HL-60 (cell line): ENCODE measurements around the gene SIAE.

ENCODE experiments used
- DNase-seq, 2 experiments: peaks; one replicate each; pipeline ENCODE4 v3.0.0-alpha.2; 2010 to 2020; ENCODE audit warnings: low read depth in 1 of 2, low spot score in 1 of 2
- H3K27ac ChIP-seq: fragments of 250-450 bp; sonication (Bioruptor Pico); replicated peaks from 2 replicates; pipeline ENCODE4 v1.5.1; 2020; ENCODE audit warnings: mild to moderate bottlenecking, moderate library complexity
- H3K27me3 ChIP-seq: fragments of 250-450 bp; sonication (Bioruptor Pico); 2 replicates; pipeline ENCODE4 v1.5.1; 2021; ENCODE audit warnings: mild to moderate bottlenecking, moderate library complexity; ENCODE audit not compliant: insufficient read depth, poor library complexity, severe bottlenecking
- H3K4me3 ChIP-seq: replicated peaks from 2 replicates; pipeline ENCODE4 v1.5.1; 2011; ENCODE audit warnings: mild to moderate bottlenecking, control low read depth, low read length; ENCODE audit not compliant: insufficient read depth
- GABPA ChIP-seq: IDR thresholded peaks from 2 replicates; pipeline ENCODE4 v1.6.1; 2012; ENCODE audit warnings: low read depth
- POLR2AphosphoS5 ChIP-seq: IDR thresholded peaks from 2 replicates; pipeline ENCODE4 v1.6.1; 2012; ENCODE audit warnings: low read depth
- SPI1 ChIP-seq: IDR thresholded peaks from 2 replicates; pipeline ENCODE4 v1.6.1; 2012; ENCODE audit warnings: low read depth, mild to moderate bottlenecking, borderline replicate concordance
- TF ChIP-seq, protein P1 (sequence below): IDR thresholded peaks from one replicate; pipeline ENCODE4 v1.5.1; 2011; ENCODE audit warnings: low read length, control low read depth, inconsistent platforms; ENCODE audit not compliant: insufficient read depth
- TF ChIP-seq, protein P2 (sequence below): IDR thresholded peaks from 2 replicates; pipeline ENCODE4 v1.6.1; 2012; ENCODE audit warnings: low read depth; ENCODE audit not compliant: insufficient replicate concordance

SIAE gene

DNA sequence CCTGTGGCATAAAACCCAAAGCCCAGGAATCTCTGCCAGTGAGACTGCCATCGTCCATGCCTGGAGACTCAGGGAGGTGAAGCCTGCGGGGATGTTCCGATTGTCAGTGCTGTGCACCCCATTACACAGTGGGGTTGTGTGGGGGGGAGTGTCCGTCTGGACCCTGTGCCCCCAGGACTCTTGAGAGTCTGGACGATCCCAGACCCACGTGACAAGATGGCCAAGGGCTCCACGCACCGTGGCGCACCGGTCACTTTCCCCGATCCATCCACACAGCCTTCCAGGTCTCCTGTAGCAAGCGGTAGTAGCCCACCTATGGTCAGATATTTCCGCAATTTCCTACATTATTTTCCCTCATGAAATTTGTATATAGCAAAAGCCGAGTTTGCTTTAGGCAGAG is 45.3 kb upstream of the SIAE start:
- no peak for DNase-seq
- Histone ChIP-seq H3K27ac (no peak overlapping the region), H3K27me3 (peaks cover 39% of the 10 kb centered on the region), H3K4me3 (no peak overlapping the region)
- TF ChIP-seq, protein P1, sequence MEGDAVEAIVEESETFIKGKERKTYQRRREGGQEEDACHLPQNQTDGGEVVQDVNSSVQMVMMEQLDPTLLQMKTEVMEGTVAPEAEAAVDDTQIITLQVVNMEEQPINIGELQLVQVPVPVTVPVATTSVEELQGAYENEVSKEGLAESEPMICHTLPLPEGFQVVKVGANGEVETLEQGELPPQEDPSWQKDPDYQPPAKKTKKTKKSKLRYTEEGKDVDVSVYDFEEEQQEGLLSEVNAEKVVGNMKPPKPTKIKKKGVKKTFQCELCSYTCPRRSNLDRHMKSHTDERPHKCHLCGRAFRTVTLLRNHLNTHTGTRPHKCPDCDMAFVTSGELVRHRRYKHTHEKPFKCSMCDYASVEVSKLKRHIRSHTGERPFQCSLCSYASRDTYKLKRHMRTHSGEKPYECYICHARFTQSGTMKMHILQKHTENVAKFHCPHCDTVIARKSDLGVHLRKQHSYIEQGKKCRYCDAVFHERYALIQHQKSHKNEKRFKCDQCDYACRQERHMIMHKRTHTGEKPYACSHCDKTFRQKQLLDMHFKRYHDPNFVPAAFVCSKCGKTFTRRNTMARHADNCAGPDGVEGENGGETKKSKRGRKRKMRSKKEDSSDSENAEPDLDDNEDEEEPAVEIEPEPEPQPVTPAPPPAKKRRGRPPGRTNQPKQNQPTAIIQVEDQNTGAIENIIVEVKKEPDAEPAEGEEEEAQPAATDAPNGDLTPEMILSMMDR: no peak
- TF ChIP-seq SPI1: no peak
- TF ChIP-seq, protein P2, sequence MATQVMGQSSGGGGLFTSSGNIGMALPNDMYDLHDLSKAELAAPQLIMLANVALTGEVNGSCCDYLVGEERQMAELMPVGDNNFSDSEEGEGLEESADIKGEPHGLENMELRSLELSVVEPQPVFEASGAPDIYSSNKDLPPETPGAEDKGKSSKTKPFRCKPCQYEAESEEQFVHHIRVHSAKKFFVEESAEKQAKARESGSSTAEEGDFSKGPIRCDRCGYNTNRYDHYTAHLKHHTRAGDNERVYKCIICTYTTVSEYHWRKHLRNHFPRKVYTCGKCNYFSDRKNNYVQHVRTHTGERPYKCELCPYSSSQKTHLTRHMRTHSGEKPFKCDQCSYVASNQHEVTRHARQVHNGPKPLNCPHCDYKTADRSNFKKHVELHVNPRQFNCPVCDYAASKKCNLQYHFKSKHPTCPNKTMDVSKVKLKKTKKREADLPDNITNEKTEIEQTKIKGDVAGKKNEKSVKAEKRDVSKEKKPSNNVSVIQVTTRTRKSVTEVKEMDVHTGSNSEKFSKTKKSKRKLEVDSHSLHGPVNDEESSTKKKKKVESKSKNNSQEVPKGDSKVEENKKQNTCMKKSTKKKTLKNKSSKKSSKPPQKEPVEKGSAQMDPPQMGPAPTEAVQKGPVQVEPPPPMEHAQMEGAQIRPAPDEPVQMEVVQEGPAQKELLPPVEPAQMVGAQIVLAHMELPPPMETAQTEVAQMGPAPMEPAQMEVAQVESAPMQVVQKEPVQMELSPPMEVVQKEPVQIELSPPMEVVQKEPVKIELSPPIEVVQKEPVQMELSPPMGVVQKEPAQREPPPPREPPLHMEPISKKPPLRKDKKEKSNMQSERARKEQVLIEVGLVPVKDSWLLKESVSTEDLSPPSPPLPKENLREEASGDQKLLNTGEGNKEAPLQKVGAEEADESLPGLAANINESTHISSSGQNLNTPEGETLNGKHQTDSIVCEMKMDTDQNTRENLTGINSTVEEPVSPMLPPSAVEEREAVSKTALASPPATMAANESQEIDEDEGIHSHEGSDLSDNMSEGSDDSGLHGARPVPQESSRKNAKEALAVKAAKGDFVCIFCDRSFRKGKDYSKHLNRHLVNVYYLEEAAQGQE: no peak
- TF ChIP-seq POLR2AphosphoS5: no peak
- no peak for TF ChIP-seq GABPA

DNA sequence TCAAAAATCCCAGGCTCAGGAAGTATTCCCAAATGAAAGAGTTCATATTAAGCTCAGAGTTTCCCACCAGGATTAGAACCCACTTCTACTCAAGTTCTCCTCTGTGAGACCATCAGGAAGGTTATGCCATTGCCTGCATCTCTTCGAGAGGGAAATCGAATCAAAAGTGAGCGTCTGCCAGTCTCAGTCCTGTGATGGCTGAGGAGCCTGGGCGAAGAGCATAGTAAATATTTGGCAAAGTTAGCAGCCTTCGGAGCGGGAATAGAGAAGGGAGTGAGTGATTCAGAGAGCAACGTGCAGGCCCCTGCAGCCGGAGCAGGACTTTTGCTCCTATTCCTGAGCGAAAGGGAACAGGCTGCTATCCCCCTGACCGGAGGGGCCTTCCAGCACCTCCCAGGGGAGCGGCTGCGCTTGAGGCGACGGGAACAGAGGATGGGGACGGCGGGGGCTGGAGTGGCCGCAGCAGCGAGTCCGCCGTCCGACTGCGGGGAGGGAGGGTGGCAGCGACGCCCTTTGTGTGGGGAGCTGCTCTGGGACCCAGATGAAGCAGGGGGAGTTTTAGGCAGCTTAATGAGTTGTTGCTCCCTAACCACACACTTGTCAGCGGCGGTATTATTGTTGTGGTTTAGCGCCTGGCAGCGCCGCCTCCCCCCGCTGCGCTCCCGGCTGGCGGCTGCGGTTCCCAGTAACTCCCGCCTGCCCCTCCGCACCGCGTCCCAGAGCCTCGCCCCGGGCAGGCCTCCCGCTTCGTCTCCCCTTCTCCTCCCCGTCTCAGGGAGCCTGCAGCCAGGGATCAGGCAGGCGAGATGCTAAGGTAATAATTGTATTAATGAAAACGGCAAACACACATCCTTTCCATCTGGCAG is 44.5 kb upstream of the SIAE start:
- peak overlapping the region; percentile 4; the same call in 1 of the 2 replicates for H3K4me3 ChIP-seq
- DNase-seq: no peak
- peaks cover 37% of the 10 kb centered on the region for H3K27me3 ChIP-seq
- no peak overlapping the region for H3K27ac ChIP-seq
- TF ChIP-seq POLR2AphosphoS5 (peak; percentile 51; the same call in 1 of the 2 replicates), SPI1 (no peak)

DNA sequence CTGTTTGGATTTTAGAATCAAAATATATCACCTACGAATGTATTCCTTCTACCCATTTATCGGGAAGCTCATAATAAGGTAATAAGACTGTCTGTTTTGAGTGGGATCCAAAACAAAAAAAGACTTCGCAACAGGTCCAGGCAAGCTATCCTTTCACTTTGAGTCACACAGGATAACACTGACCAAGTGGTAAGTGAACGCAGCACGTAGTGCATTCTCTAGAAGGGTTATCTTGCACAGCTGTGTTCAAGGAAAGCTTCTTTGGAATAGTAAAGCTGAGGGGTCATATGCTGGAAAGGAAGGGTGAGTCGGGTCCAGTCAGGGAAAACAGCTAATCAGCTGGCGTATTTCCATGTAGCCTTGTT is 43.9 kb upstream of the SIAE start:
- Histone ChIP-seq H3K27me3 (peaks cover 37% of the 10 kb centered on the region), H3K27ac (no peak overlapping the region), H3K4me3 (no peak overlapping the region)
- TF ChIP-seq POLR2AphosphoS5 (no peak), SPI1 (no peak), GABPA (no peak)
- TF ChIP-seq, protein P2: no peak
- TF ChIP-seq, protein P1: no peak
- DNase-seq: no peak

DNA sequence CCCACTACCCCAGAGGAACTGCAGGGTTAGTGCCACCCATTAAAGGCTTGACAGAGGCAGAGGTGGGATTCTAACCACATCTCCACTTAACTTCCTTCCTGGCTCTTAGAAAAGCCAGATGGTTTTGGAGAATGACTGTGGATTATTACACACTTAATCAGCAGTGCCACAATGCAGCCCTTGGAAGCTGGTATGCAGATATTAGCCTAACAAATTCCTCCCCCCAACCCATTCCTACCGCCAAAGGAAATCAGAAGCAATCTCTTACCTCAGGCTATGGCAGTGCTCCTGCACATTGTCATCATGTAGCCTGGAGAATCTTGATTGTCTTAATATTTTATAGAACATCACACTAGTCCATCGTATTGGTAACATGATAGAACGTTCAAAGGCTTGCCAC is 43.1 kb upstream of the SIAE start:
- H3K4me3 ChIP-seq: no peak overlapping the region

More for the DNA sequence above, 43.1 kb upstream of the SIAE start:
- no peak for TF ChIP-seq SPI1
- TF ChIP-seq, protein P2: no peak
- TF ChIP-seq POLR2AphosphoS5: no peak
- TF ChIP-seq, protein P1: no peak
- TF ChIP-seq GABPA: no peak
- Histone ChIP-seq H3K27ac (no peak overlapping the region), H3K27me3 (peaks cover 37% of the 10 kb centered on the region)
- DNase-seq: no peak
